ENCODE data around the gene LEF1. TPM values are rescaled to one million over a fixed set of nuclear protein-coding genes. Genes with fewer than 3 reads are reported as not detected.

LEF1 gene
- total and polyA plus RNA-seq, 12 donors, result 0.22 to 4.6 (median 0.76) TPM; not detected in 1

- DNase-seq, result no peak
- 88 to 92% methylated on average over 3 of the region's 3 CpGs for WGBS, 2 donors
- H3K27ac ChIP-seq, result no peak overlapping the region
- H3K36me3 ChIP-seq, result no peaks in the 10 kb centered on the region
- no peak for ATAC-seq
- no peaks in the 10 kb centered on the region for H3K9me3 ChIP-seq
- H3K27me3 ChIP-seq, result peaks cover 0 to 6% (median 0%) of the 10 kb centered on the region in 7 donors
- H3K4me3 ChIP-seq, result no peak overlapping the region
- TF ChIP-seq CTCF (IDR thresholded peaks at IDR 0.05), result no peak
- H3K4me1 ChIP-seq, result no peaks in the 10 kb centered on the region
- intact Hi-C loops (cut with DNase I), result no loop called here
Measured at GRCh38 chr4:108055787-108056186, 112.9 kb downstream of the LEF1 start.

GRCh38 chr4:108054025-108054638 is 114.6 kb downstream of the LEF1 start:
- DNase-seq (no peak), ATAC-seq (no peak)
- H3K36me3 ChIP-seq, result no peaks in the 10 kb centered on the region
- no peak overlapping the region for H3K27ac ChIP-seq
- peaks cover 0 to 4% (median 0%) of the 10 kb centered on the region in 9 donors for H3K4me1 ChIP-seq
- no peak for TF ChIP-seq CTCF (IDR thresholded peaks at IDR 0.05)
- no peak overlapping the region for H3K4me3 ChIP-seq
- no peaks in the 10 kb centered on the region for H3K9me3 ChIP-seq
- 89 to 95% methylated on average over 16 of the region's 16 CpGs for WGBS, 2 donors
- intact Hi-C loops (cut with DNase I), result no loop called here
- no peaks in the 10 kb centered on the region for H3K27me3 ChIP-seq

GRCh38 chr4:108053251-108053711 is 115.5 kb downstream of the LEF1 start:
- no peak overlapping the region for H3K4me3 ChIP-seq
- H3K27ac ChIP-seq, result no peak overlapping the region
- DNase-seq, result no peak
- no peak for TF ChIP-seq CTCF (IDR thresholded peaks at IDR 0.05)
- peaks cover 0 to 4% (median 0%) of the 10 kb centered on the region in 9 donors for H3K4me1 ChIP-seq
- H3K9me3 ChIP-seq, result no peaks in the 10 kb centered on the region
- ATAC-seq, result no peak
- 79 to 81% methylated on average over 1 of the region's 1 CpG for WGBS, 2 donors
- no peaks in the 10 kb centered on the region for H3K27me3 ChIP-seq
- no peaks in the 10 kb centered on the region for H3K36me3 ChIP-seq
- intact Hi-C loops (cut with DNase I), result no loop called here

GRCh38 chr4:108052558-108053120 is 116.1 kb downstream of the LEF1 start:
- intact Hi-C loops (cut with DNase I), result no loop called here
- no peak for DNase-seq
- no peaks in the 10 kb centered on the region for H3K27me3 ChIP-seq
- H3K9me3 ChIP-seq, result no peaks in the 10 kb centered on the region
- no peak overlapping the region for H3K27ac ChIP-seq
- 94 to 96% methylated on average over 2 of the region's 2 CpGs for WGBS, 2 donors
- ATAC-seq, result no peak
- TF ChIP-seq CTCF (IDR thresholded peaks at IDR 0.05), result no peak
- no peaks in the 10 kb centered on the region for H3K36me3 ChIP-seq
- H3K4me1 ChIP-seq, result peaks cover 0 to 4% (median 0%) of the 10 kb centered on the region in 9 donors
- no peak overlapping the region for H3K4me3 ChIP-seq

Measured in heart right ventricle (tissue), 16 donors.